Stimulated activated CD4-positive, alpha-beta T cell treated with anti-CD3 and anti-CD28 coated beads, Interleukin-2, amount 100 ng/mL, for 24 hours (primary cell): Measurements from ENCODE around the gene RAD51B.
"Not testable (repeated sequence)": the region's sequence is repeated elsewhere in the genome, so short reads cannot be mapped to it uniquely, and the experiment has no call there.

Source experiments
- DNase-seq, 2 donors: peaks; one replicate each; pipeline ENCODE4 v3.0.0-alpha.2; 2020

Gene RAD51B

GRCh38 chr14:67987606-67988005 lies 168.0 kb downstream of the RAD51B start:
- DNase-seq, result no peak

DNA sequence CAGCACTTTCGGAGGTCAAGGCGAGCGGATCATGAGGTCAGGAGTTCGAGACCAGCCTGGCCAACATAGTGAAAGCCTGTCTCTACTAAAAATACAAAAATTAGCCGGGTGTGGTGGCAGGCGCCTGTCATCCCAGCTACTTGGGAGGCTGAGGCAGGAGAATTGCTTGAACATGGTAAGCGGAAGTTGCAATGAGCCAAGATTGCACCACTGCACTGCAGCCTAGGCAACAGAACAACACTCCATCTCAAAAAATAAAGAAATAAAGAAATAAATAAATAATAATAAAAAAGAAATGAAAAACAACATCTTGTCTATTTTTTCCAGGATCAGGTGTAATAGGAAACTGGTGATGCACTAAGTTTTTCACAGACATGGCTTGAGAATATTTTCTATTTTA lies 168.6 kb downstream of the RAD51B start:
- DNase-seq, result not testable (repeated sequence)

DNA sequence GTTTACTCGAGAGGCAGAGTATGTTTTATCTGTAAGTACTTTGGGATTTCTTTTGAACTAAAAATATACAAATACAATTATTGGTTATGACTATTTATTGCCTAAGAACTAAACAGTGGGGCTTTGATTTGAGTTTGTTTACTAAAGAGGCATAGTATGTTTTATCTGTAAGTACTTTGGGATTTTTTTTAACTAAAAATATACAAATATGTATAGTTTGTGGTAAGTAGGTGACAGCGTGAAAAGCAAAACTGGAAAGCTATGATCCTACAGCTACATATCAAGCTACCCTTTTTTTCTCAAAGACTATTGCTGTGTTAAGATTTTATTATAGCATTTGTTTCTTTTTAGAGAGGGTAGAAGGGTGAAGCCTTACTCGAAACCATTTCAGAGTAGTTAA lies 171.0 kb downstream of the RAD51B start:
- DNase-seq, result no peak

- no peak for DNase-seq
Measured at GRCh38 chr14:67994531-67994930, 175.0 kb downstream of the RAD51B start.

DNA sequence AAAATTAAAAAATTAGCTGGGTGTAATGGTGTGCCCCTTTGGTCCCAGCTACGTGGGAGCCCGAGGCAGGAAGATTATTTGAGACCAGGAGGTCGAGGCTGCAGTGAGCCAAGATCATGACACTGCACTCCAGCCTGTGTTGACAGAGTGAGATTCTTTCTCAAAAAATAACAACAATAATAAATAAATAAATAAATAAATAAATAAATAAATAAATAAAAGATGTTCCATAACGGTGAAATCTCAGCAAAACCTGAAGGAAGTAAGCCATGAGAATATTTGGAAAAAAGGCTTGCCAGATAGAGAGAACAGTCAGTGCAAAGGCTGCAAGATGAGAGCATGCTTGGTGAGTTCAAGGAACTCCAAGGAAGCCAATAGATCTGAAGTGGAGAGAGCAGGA lies 176.7 kb downstream of the RAD51B start:
- no peak for DNase-seq

- DNase-seq, result no peak
Measured at GRCh38 chr14:67998834-67999233, 179.3 kb downstream of the RAD51B start.

- DNase-seq, result no peak
Measured at GRCh38 chr14:67999290-67999689, 179.7 kb downstream of the RAD51B start.

- no peak for DNase-seq
Measured at GRCh38 chr14:67999705-68000384, 180.3 kb downstream of the RAD51B start.

DNA sequence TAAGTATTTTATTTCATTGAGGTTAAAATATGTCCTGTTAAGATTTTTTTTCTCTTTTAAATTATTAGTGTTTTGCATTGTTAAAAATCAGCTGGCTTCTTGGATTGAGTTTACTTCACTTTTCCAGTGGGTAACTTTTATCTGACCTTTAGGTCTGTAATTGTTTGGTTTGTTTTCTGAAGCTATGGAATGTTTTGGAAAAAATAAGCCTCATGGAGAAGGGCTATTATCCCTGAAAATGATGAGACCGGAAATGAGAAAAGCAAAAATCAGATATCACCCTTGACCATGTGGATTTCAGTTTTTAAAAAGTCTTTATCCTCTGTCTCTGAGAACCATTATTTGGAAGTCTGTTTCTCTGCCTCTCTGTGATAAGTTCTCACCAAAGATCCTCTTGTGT lies 180.9 kb downstream of the RAD51B start:
- DNase-seq, result no peak

DNA sequence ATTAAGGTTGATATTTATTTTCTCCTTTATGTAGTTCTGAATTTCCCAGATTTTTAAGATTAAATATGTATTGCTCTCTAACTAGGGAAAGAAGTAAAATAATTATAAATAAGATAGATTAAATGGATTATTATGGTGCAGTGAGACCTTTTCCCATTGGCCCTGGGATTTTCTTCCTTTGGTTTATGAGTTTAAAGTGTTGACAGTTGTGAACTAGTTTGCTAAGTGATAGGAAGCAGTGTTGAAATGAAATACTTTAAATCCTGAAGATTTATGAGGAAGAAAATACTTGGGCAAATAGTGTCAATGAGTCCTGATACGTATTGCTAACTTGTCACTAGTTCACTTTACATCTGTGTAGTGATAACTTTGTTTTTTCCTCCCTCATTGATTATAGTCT lies 188.9 kb downstream of the RAD51B start:
- DNase-seq, result no peak

GRCh38 chr14:68011406-68012028 lies 191.9 kb downstream of the RAD51B start:
- no peak for DNase-seq

DNA sequence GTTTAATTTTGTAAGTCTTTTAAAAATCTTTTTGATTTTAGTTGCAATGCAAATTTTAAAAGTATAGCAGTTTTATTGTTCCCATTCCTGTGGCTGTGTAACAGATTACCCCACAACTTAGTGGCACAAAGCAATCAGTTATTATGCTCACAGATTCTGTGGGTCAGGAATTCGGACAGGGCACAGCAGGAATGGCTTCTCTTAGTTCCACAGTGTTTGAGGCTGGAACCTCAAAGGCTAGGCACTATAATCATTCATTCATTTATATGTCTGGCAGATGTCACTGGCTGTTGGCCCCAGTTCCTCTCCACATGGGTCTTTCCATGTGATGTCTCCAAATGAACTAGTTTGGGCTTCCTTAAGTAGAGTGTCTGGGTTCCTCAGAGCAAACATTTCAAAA lies 193.3 kb downstream of the RAD51B start:
- no peak for DNase-seq

- DNase-seq, result no peak
Measured at GRCh38 chr14:68013326-68013725, 193.7 kb downstream of the RAD51B start.

DNA sequence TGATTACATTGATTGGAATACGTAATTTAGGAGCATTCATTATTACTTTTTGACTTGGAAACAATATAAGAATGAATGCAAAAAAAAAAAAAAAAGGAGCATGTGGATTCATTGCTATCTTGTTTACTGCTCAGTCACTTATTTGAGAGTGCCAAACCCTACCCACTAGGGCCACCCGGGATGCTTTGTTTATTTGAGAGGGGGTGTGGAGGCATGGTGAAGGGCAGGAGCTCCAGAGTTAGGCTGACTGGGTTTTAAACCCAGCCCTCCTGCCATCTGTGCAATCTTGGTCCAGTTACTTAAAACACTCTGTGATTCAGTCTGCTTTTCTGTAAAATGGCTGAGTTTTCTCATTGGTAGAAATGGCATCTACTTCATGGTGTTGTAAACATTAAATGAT lies 195.2 kb downstream of the RAD51B start:
- DNase-seq, result no peak

- DNase-seq, result no peak
Measured at GRCh38 chr14:68015356-68016254, 196.0 kb downstream of the RAD51B start.

GRCh38 chr14:68016255-68016914 lies 196.8 kb downstream of the RAD51B start:
- no peak for DNase-seq

GRCh38 chr14:68018598-68018997 lies 199.0 kb downstream of the RAD51B start:
- DNase-seq, result no peak

DNA sequence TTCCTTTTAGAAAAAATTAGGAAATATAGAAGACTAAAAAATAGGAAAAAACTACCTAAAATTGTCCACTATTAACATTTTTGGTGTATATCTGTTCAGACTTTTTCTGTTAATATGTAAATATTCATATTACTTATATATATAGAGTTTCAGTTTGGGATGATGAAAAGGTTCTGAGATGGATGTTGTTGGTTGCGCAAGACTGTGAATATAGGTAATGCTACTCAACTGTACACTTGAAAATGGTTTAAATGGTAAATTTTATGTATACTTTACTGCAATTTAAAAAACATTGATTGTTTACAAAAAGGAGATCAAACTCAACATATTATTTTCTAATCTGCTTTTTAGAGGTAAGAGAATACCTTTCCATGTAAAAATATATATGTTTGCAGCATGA lies 200.9 kb downstream of the RAD51B start:
- DNase-seq, result no peak

- no peak for DNase-seq
Measured at GRCh38 chr14:68020999-68021663, 201.6 kb downstream of the RAD51B start.

DNA sequence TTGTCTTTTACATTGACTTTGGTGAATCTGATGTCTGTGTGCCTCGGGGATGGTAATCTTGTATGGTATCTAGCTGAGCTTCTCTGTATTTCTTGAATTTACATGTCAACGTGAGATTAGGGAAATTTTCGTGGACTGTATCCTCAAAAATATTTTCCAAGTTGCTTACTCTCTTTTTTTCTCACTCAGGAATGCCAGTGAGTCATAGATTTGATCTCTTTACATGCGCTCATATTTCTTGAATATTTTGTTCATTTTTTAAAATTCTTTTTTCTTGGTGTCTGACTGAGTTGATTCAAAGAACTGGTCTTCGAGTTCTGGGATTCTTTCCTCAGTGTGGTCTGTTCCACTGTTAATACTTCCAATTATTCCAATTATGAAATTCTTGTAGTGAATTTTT lies 207.7 kb downstream of the RAD51B start:
- no peak for DNase-seq

GRCh38 chr14:68028075-68028474 lies 208.5 kb downstream of the RAD51B start:
- no peak for DNase-seq

DNA sequence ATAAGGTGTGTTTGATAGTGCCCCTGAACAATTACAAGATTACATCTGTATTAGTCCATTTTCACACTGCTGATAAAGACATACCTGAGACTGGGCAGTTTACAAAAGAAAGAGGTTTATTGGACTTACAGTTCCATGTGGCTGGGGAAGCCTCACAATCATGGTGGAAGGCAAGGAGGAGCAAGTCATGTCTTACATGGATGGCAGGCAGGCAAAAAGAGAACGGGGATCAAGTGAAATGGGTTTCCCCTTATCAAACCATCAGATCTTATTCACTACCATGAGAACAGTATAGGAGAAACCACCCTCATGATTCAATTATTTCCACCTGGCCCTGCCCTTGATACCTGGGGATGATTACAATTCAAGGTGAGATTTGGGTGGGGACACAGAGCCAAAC lies 211.4 kb downstream of the RAD51B start:
- DNase-seq, result not testable (repeated sequence)

DNA sequence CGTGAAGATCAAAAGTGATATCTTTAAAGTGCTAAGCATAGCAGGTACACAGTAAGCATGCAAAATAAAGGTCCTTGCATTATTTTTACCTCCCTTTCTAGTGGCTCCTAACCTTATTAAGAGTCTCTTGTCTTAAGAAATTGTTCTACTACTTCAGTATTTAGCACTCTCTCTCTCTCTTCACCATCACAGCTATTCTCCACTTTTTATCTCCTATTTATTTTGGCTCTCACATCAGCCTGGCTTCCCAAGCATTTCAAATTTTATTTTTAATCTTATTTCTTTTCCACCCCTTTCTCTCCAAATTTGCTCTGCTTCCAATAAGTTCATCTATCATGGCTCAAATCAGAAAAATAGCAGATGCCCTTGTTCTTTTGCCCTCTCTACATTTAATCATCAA lies 212.6 kb downstream of the RAD51B start:
- no peak for DNase-seq
